ENCODE measurements around the gene MYRFL. TPM values are rescaled to one million over a fixed set of nuclear protein-coding genes. Genes with fewer than 3 reads are reported as not detected.

MYRFL gene
- total and polyA plus RNA-seq, 2 of the 8 experiments (the other 6 are each of a cell fraction or from before 2014, with no cell fraction given), result 1.1 to 2.0 TPM

GRCh38 chr12:69947123-69947522 is 122.1 kb downstream of the MYRFL start (continued):
- TF ChIP-seq CHD7 (IDR thresholded peaks at IDR 0.05; ENCODE audit: insufficient replicate concordance, low read length) (no peak), MAX (IDR thresholded peaks at IDR 0.05) (no peak), HDAC2 (IDR thresholded peaks at IDR 0.05; ENCODE audit: borderline replicate concordance in 1 of 2, low read depth in 2 of 2, low read length in 2 of 2) (no peak), GABPA (IDR thresholded peaks at IDR 0.05; ENCODE audit: borderline replicate concordance, insufficient read depth, low read length) (no peak), ZNF274 (IDR thresholded peaks at IDR 0.05; ENCODE audit: borderline replicate concordance, extremely low read depth, low read length) (no peak), CTBP2 (IDR thresholded peaks at IDR 0.05; ENCODE audit: borderline replicate concordance, insufficient read depth, insufficient read length, low read length) (no peak), SIRT6 (IDR thresholded peaks at IDR 0.05; ENCODE audit: low read length) (no peak)
